Mucosa of stomach (tissue), 1 donor: Measurements from ENCODE around the gene GALNS.

ENCODE experiments used
- H3K27me3 ChIP-seq: one replicate; pipeline ENCODE4 v1.7.0; 2013; ENCODE audit warnings: mild to moderate bottlenecking, low read length; ENCODE audit not compliant: control insufficient read depth, insufficient read depth
- H3K36me3 ChIP-seq: one replicate; pipeline ENCODE4 v1.7.0; 2013; ENCODE audit warnings: low read length; ENCODE audit not compliant: control insufficient read depth, insufficient read depth
- H3K4me1 ChIP-seq: one replicate; pipeline ENCODE4 v1.7.0; 2013; ENCODE audit warnings: mild to moderate bottlenecking, low read length; ENCODE audit not compliant: control insufficient read depth, insufficient read depth
- H3K4me3 ChIP-seq: one replicate; pipeline ENCODE4 v1.7.0; 2013; ENCODE audit warnings: low read length
- H3K9ac ChIP-seq: one replicate; pipeline ENCODE4 v1.7.0; 2013; ENCODE audit warnings: mild to moderate bottlenecking, low read length, moderate library complexity
- H3K9me3 ChIP-seq: one replicate; pipeline ENCODE4 v1.7.0; 2013; ENCODE audit warnings: mild to moderate bottlenecking, low read length, moderate library complexity; ENCODE audit not compliant: control insufficient read depth
- donor health status: Pancreatic carcinoma.

The GALNS gene

GRCh38 chr16:88886845-88887521, 30.2 kb upstream of the GALNS start:
- Histone ChIP-seq H3K9ac (no peak overlapping the region), H3K27me3 (no peaks in the 10 kb centered on the region), H3K4me3 (no peak overlapping the region), H3K4me1 (peaks cover 8% of the 10 kb centered on the region), H3K9me3 (no peaks in the 10 kb centered on the region), H3K36me3 (no peaks in the 10 kb centered on the region)

GRCh38 chr16:88886420-88886844, 29.7 kb upstream of the GALNS start:
- H3K4me1 ChIP-seq, result peaks cover 14% of the 10 kb centered on the region
- H3K36me3 ChIP-seq, result no peaks in the 10 kb centered on the region
- no peak overlapping the region for H3K4me3 ChIP-seq
- H3K27me3 ChIP-seq, result no peaks in the 10 kb centered on the region
- H3K9me3 ChIP-seq, result no peaks in the 10 kb centered on the region
- H3K9ac ChIP-seq, result no peak overlapping the region

- Histone ChIP-seq H3K4me3 (no peak overlapping the region), H3K9me3 (no peaks in the 10 kb centered on the region), H3K4me1 (peaks cover 18% of the 10 kb centered on the region), H3K9ac (no peak overlapping the region), H3K36me3 (no peaks in the 10 kb centered on the region), H3K27me3 (peaks cover 4% of the 10 kb centered on the region)
Observed at GRCh38 chr16:88885693-88886280, 29.0 kb upstream of the GALNS start.

- H3K4me1 ChIP-seq, result peaks cover 19% of the 10 kb centered on the region
- no peaks in the 10 kb centered on the region for H3K36me3 ChIP-seq
- peaks cover 9% of the 10 kb centered on the region for H3K27me3 ChIP-seq
- no peaks in the 10 kb centered on the region for H3K9me3 ChIP-seq
- H3K9ac ChIP-seq, result no peak overlapping the region
- H3K4me3 ChIP-seq, result no peak overlapping the region
Observed at GRCh38 chr16:88884569-88885271, 28.0 kb upstream of the GALNS start.

- Histone ChIP-seq H3K36me3 (no peaks in the 10 kb centered on the region), H3K4me1 (peaks cover 19% of the 10 kb centered on the region), H3K4me3 (no peak overlapping the region), H3K9me3 (no peaks in the 10 kb centered on the region), H3K27me3 (peaks cover 10% of the 10 kb centered on the region), H3K9ac (no peak overlapping the region)
Observed at GRCh38 chr16:88883946-88884345, 27.2 kb upstream of the GALNS start.

- Histone ChIP-seq H3K4me3 (no peak overlapping the region), H3K9me3 (no peaks in the 10 kb centered on the region), H3K36me3 (no peaks in the 10 kb centered on the region), H3K27me3 (peaks cover 10% of the 10 kb centered on the region), H3K4me1 (peaks cover 19% of the 10 kb centered on the region), H3K9ac (no peak overlapping the region)
Observed at GRCh38 chr16:88883117-88883895, 26.6 kb upstream of the GALNS start.

GRCh38 chr16:88882358-88883030, 25.7 kb upstream of the GALNS start:
- peaks cover 10% of the 10 kb centered on the region for H3K27me3 ChIP-seq
- peaks cover 19% of the 10 kb centered on the region for H3K4me1 ChIP-seq
- no peak overlapping the region for H3K4me3 ChIP-seq
- H3K9ac ChIP-seq, result no peak overlapping the region
- H3K9me3 ChIP-seq, result no peaks in the 10 kb centered on the region
- no peaks in the 10 kb centered on the region for H3K36me3 ChIP-seq

GRCh38 chr16:88881675-88882357, 25.1 kb upstream of the GALNS start:
- Histone ChIP-seq H3K4me3 (no peak overlapping the region), H3K9ac (no peak overlapping the region), H3K9me3 (no peaks in the 10 kb centered on the region), H3K4me1 (peaks cover 19% of the 10 kb centered on the region), H3K36me3 (no peaks in the 10 kb centered on the region), H3K27me3 (peaks cover 10% of the 10 kb centered on the region)

- H3K36me3 ChIP-seq, result no peaks in the 10 kb centered on the region
- H3K9ac ChIP-seq, result no peak overlapping the region
- no peak overlapping the region for H3K4me3 ChIP-seq
- peaks cover 10% of the 10 kb centered on the region for H3K27me3 ChIP-seq
- peaks cover 19% of the 10 kb centered on the region for H3K4me1 ChIP-seq
- no peaks in the 10 kb centered on the region for H3K9me3 ChIP-seq
Observed at GRCh38 chr16:88881007-88881615, 24.4 kb upstream of the GALNS start.

GRCh38 chr16:88880226-88881006, 23.7 kb upstream of the GALNS start:
- Histone ChIP-seq H3K9me3 (no peaks in the 10 kb centered on the region), H3K4me1 (peaks cover 19% of the 10 kb centered on the region), H3K27me3 (peaks cover 10% of the 10 kb centered on the region), H3K4me3 (no peak overlapping the region), H3K9ac (no peak overlapping the region), H3K36me3 (no peaks in the 10 kb centered on the region)
